ENCODE results near the gene ELAPOR1. TPM values are rescaled to one million over a fixed set of nuclear protein-coding genes. Genes with fewer than 3 reads are reported as not detected.

ELAPOR1 gene
- total and polyA plus RNA-seq, 9 of the 15 experiments (the other 6 are each of a cell fraction or from before 2014, with no cell fraction given), result 0.07 to 1.2 (median 0.18) TPM

- TF ChIP-seq CC2D1A (IDR thresholded peaks at IDR 0.05) (no peak), NELFE (IDR thresholded peaks at IDR 0.05; ENCODE audit: insufficient read depth, insufficient read length) (no peak), FOXP1 (CRISPR knock-in tag; IDR thresholded peaks at IDR 0.05) (no peak), MAFF (IDR thresholded peaks at IDR 0.05; ENCODE audit: low read length) (no peak), ZBTB49 (CRISPR knock-in tag; IDR thresholded peaks at IDR 0.05; ENCODE audit: borderline replicate concordance) (no peak), CHD1 (IDR thresholded peaks at IDR 0.05; ENCODE audit: low read length) (no peak), PTTG1 (tag; IDR thresholded peaks at IDR 0.05; ENCODE audit: low read depth) (no peak), STAT5A (IDR thresholded peaks at IDR 0.05; ENCODE audit: borderline replicate concordance, low read length) (no peak), EP300 (IDR thresholded peaks at IDR 0.05; ENCODE audit: low read length) (no peak), SOX6 (IDR thresholded peaks at IDR 0.05) (peak; percentile 10; the same call in 1 of the 2 replicates), ZFX (CRISPR knock-in tag; IDR thresholded peaks at IDR 0.05) (no peak), ESRRB (CRISPR knock-in tag; IDR thresholded peaks at IDR 0.05; ENCODE audit: borderline replicate concordance) (no peak), HLTF (IDR thresholded peaks at IDR 0.05) (no peak), BACH1 (tag; IDR thresholded peaks at IDR 0.05) (peak; percentile 46; the same call in 1 of the 2 replicates), ZNF274 (IDR thresholded peaks at IDR 0.05; ENCODE audit: borderline replicate concordance, low read depth, low read length) (no peak), ZNF507 (tag; conservative IDR thresholded peaks at IDR 0.05) (no peak), CCNT2 (IDR thresholded peaks at IDR 0.05; ENCODE audit: borderline replicate concordance, extremely low read depth, insufficient read length, low read depth, low read length) (no peak), ZNF589 (CRISPR knock-in tag; IDR thresholded peaks at IDR 0.05; ENCODE audit: low read depth) (no peak), HES1 (IDR thresholded peaks at IDR 0.05; ENCODE audit: low read depth) (0 out of 2 replicates have a peak, but pooled peaks have one; percentile 21), RCOR1 (IDR thresholded peaks at IDR 0.05; ENCODE audit: borderline replicate concordance in 1 of 2, low read depth in 2 of 2, low read length in 2 of 2) (peak in 1 of 2 experiments; percentile 50; a peak in 1 of 4 replicates)
- TF ChIP-seq, protein P1, sequence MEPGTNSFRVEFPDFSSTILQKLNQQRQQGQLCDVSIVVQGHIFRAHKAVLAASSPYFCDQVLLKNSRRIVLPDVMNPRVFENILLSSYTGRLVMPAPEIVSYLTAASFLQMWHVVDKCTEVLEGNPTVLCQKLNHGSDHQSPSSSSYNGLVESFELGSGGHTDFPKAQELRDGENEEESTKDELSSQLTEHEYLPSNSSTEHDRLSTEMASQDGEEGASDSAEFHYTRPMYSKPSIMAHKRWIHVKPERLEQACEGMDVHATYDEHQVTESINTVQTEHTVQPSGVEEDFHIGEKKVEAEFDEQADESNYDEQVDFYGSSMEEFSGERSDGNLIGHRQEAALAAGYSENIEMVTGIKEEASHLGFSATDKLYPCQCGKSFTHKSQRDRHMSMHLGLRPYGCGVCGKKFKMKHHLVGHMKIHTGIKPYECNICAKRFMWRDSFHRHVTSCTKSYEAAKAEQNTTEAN (CRISPR knock-in tag; IDR thresholded peaks at IDR 0.05), result no peak
These were observed 48.1 kb downstream of the ELAPOR1 start (continued) for GRCh38 chr1:109161858-109162606.

Data from K562 (cell line).